DOHH2 (cell line): Measurements from ENCODE around the gene CYTH1.
A peak's percentile ranks its signal among the peaks of the same experiment; 100 is the strongest.

Experiments used
- H3F3A ChIP-seq: fragments of 200-600 bp; sonication (generic), shearing (Covaris generic); 2 replicates; pipeline ENCODE4 v1.6.0; 2016; ENCODE audit warnings: antibody characterized with exemption, mild to moderate bottlenecking; ENCODE audit not compliant: control insufficient read depth, insufficient read depth
- H3K27ac ChIP-seq: fragments of 200-600 bp; sonication (generic); 2 replicates; pipeline ENCODE4 v1.5.1; 2014; ENCODE audit warnings: low read depth, mild to moderate bottlenecking, low read length, moderate library complexity
- H3K27me3 ChIP-seq: fragments of 200-600 bp; sonication (generic); 2 replicates; pipeline ENCODE4 v1.6.1; 2014; ENCODE audit warnings: mild to moderate bottlenecking, low read length, mixed read lengths; ENCODE audit not compliant: control insufficient read depth
- H3K36me3 ChIP-seq: fragments of 200-600 bp; sonication (generic); 2 replicates; pipeline ENCODE4 v1.6.1; 2014; ENCODE audit warnings: mild to moderate bottlenecking, low read length, moderate library complexity, mixed read lengths; ENCODE audit not compliant: control insufficient read depth
- H3K4me1 ChIP-seq: fragments of 200-600 bp; sonication (generic); 2 replicates; pipeline ENCODE4 v1.6.1; 2014; ENCODE audit warnings: mild to moderate bottlenecking, low read length, mixed read lengths; ENCODE audit not compliant: control insufficient read depth
- H3K4me2 ChIP-seq: fragments of 200-600 bp; sonication (generic); 2 replicates; pipeline ENCODE4 v1.6.0; 2014; ENCODE audit warnings: mild to moderate bottlenecking, low read length, moderate library complexity
- H3K4me3 ChIP-seq: fragments of 200-600 bp; sonication (generic); 2 replicates; pipeline ENCODE4 v1.5.1; 2014; ENCODE audit warnings: mild to moderate bottlenecking, low read length, mixed read lengths
- H3K79me2 ChIP-seq: fragments of 200-600 bp; sonication (generic); 2 replicates; pipeline ENCODE4 v1.6.1; 2014; ENCODE audit warnings: mild to moderate bottlenecking, low read length, mixed read lengths; ENCODE audit not compliant: control insufficient read depth
- H3K9me2 ChIP-seq: fragments of 200-600 bp; sonication (generic); replicated peaks from 2 replicates; pipeline ENCODE4 v1.6.1; 2014; ENCODE audit warnings: mild to moderate bottlenecking, low read length, mixed read lengths; ENCODE audit not compliant: control insufficient read depth
- H3K9me3 ChIP-seq: fragments of 200-600 bp; sonication (generic); 2 replicates; pipeline ENCODE4 v1.6.1; 2014; ENCODE audit warnings: antibody characterized with exemption, low read length, mixed read lengths; ENCODE audit not compliant: control insufficient read depth, insufficient read depth
- H4K20me1 ChIP-seq: fragments of 200-600 bp; sonication (generic); 2 replicates; pipeline ENCODE4 v1.6.0; 2014; ENCODE audit warnings: low read depth, mild to moderate bottlenecking, antibody characterized with exemption, low read length, moderate library complexity; ENCODE audit not compliant: control insufficient read depth, insufficient read depth
- CTCF ChIP-seq: fragments of 200-600 bp; sonication (generic); IDR thresholded peaks from one replicate; pipeline ENCODE4 v1.5.1; 2014; ENCODE audit warnings: antibody characterized with exemption, mild to moderate bottlenecking, low read depth, low read length; ENCODE audit not compliant: poor library complexity, severe bottlenecking
- EZH2phosphoT487 ChIP-seq: fragments of 200-600 bp; sonication (generic); IDR thresholded peaks from 2 replicates; pipeline ENCODE4 v1.6.1; 2017; ENCODE audit warnings: borderline replicate concordance, mild to moderate bottlenecking, antibody characterized with exemption, low read length, moderate library complexity, mixed read lengths

Gene CYTH1

DNA sequence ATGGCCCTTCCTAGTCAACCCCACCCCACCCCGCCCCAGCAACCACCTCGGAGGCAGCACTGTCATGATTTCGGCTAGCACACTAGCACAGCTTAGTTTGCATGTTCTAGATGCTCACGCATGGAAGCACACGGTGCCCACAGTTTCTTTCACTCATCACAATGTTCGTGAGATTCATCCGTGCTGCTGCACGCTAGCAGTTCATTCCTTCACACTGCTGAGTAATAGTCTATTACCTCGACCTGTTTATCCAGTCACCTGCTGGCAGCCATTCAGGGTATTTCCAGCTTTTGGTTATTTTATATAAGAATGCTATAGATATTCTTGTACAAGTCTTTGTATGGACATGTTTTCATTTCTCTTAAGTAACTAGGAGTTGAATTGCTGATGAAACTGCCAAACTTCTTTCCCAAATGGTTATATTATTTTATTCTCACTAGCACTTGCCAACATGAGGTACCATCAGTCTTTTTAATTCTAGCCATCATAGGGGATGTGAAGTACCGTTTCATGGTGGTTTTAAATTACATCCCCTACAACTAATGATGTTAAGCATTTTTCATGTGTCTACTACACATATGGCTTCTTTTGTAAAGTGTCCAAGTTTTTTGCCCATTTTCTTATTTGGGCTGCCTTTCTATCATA, 75.7 kb downstream of the CYTH1 start:
- peaks cover 31% of the 10 kb centered on the region for H3F3A ChIP-seq
- H3K4me1 ChIP-seq: peaks cover 59% of the 10 kb centered on the region
- H3K36me3 ChIP-seq: peaks cover 78% of the 10 kb centered on the region
- no peak for TF ChIP-seq CTCF
- H3K27me3 ChIP-seq: no peaks in the 10 kb centered on the region
- H3K79me2 ChIP-seq: peaks cover 63% of the 10 kb centered on the region
- no peaks in the 10 kb centered on the region for H3K9me3 ChIP-seq
- H3K27ac ChIP-seq: peak overlapping the region; percentile 83
- H4K20me1 ChIP-seq: no peaks in the 10 kb centered on the region
- no peaks in the 10 kb centered on the region for H3K9me2 ChIP-seq
- peak overlapping the region; percentile 54 for H3K4me3 ChIP-seq
- H3K4me2 ChIP-seq: peak overlapping the region; percentile 85

GRCh38 chr17:78705071-78705470, 77.0 kb downstream of the CYTH1 start:
- H3K36me3 ChIP-seq: peaks cover 85% of the 10 kb centered on the region
- H4K20me1 ChIP-seq: no peaks in the 10 kb centered on the region
- no peaks in the 10 kb centered on the region for H3K9me2 ChIP-seq
- H3K79me2 ChIP-seq: peaks cover 51% of the 10 kb centered on the region
- no peaks in the 10 kb centered on the region for H3K9me3 ChIP-seq
- H3F3A ChIP-seq: peaks cover 24% of the 10 kb centered on the region
- no peaks in the 10 kb centered on the region for H3K27me3 ChIP-seq
- no peak overlapping the region for H3K4me2 ChIP-seq
- no peak overlapping the region for H3K27ac ChIP-seq
- TF ChIP-seq CTCF (no peak), EZH2phosphoT487 (no peak)
- H3K4me1 ChIP-seq: peaks cover 48% of the 10 kb centered on the region
- no peak overlapping the region for H3K4me3 ChIP-seq

- H3K4me1 ChIP-seq: peaks cover 44% of the 10 kb centered on the region
- H3K9me2 ChIP-seq: no peaks in the 10 kb centered on the region
- peaks cover 19% of the 10 kb centered on the region for H3F3A ChIP-seq
- no peak for TF ChIP-seq CTCF
- TF ChIP-seq EZH2phosphoT487: no peak
- peaks cover 46% of the 10 kb centered on the region for H3K79me2 ChIP-seq
- no peak overlapping the region for H3K4me2 ChIP-seq
- no peaks in the 10 kb centered on the region for H3K9me3 ChIP-seq
- H3K4me3 ChIP-seq: no peak overlapping the region
- no peaks in the 10 kb centered on the region for H4K20me1 ChIP-seq
- H3K27me3 ChIP-seq: no peaks in the 10 kb centered on the region
- peaks cover 86% of the 10 kb centered on the region for H3K36me3 ChIP-seq
- H3K27ac ChIP-seq: no peak overlapping the region
Observed at GRCh38 chr17:78704594-78704993, 77.5 kb downstream of the CYTH1 start.
